Measurements from ENCODE around the gene ALKBH8. TPM values are rescaled to one million over a fixed set of nuclear protein-coding genes. Genes with fewer than 3 reads are reported as not detected.
"Not testable (repeated sequence)": the region's sequence is repeated elsewhere in the genome, so short reads cannot be mapped to it uniquely, and the experiment has no call there.

The ALKBH8 gene
- total and polyA plus RNA-seq, 7 donors = 1.2 to 11.1 (median 5.8) TPM

GRCh38 chr11:107477820-107478219, 87.7 kb downstream of the ALKBH8 start:
- H3K9me3 ChIP-seq = no peaks in the 10 kb centered on the region
- 43 to 70% methylated on average over 3 of the region's 3 CpGs for WGBS, 2 donors
- H3K27ac ChIP-seq = no peak overlapping the region
- H3K4me3 ChIP-seq = no peak overlapping the region
- TF ChIP-seq POLR2AphosphoS5 (IDR thresholded peaks at IDR 0.05) (no peak), CTCF (IDR thresholded peaks at IDR 0.05) (no peak), POLR2A (IDR thresholded peaks at IDR 0.05) (no peak), EP300 (IDR thresholded peaks at IDR 0.05) (no peak)
- H3K36me3 ChIP-seq = no peaks in the 10 kb centered on the region
- H3K27me3 ChIP-seq = no peaks in the 10 kb centered on the region
- no peak for DNase-seq
- intact Hi-C loops (cut with DNase I) = no loop called here
- H3K4me1 ChIP-seq = no peaks in the 10 kb centered on the region

GRCh38 chr11:107473792-107474191, 91.7 kb downstream of the ALKBH8 start:
- Histone ChIP-seq H3K36me3 (no peaks in the 10 kb centered on the region), H3K27ac (no peak overlapping the region), H3K4me3 (no peak overlapping the region), H3K4me1 (no peaks in the 10 kb centered on the region), H3K27me3 (no peaks in the 10 kb centered on the region), H3K9me3 (no peaks in the 10 kb centered on the region)
- TF ChIP-seq CTCF (IDR thresholded peaks at IDR 0.05) (no peak), POLR2A (IDR thresholded peaks at IDR 0.05) (no peak), EP300 (IDR thresholded peaks at IDR 0.05) (no peak), POLR2AphosphoS5 (IDR thresholded peaks at IDR 0.05) (no peak)
- no peak for DNase-seq
- intact Hi-C loops (cut with DNase I) = no loop called here
- 74 to 77% methylated on average over 3 of the region's 3 CpGs for WGBS, 2 donors

- no peak overlapping the region for H3K4me3 ChIP-seq
- intact Hi-C loops (cut with DNase I) = no loop called here
- DNase-seq = no peak
- no peaks in the 10 kb centered on the region for H3K36me3 ChIP-seq
- H3K27me3 ChIP-seq = no peaks in the 10 kb centered on the region
- H3K9me3 ChIP-seq = no peaks in the 10 kb centered on the region
- no peaks in the 10 kb centered on the region for H3K4me1 ChIP-seq
- 72 to 81% methylated on average over 1 of the region's 1 CpG for WGBS, 2 donors
- no peak overlapping the region for H3K27ac ChIP-seq
- no peak for TF ChIP-seq CTCF (IDR thresholded peaks at IDR 0.05)
- TF ChIP-seq POLR2AphosphoS5 (IDR thresholded peaks at IDR 0.05) = no peak
- no peak for TF ChIP-seq EP300 (IDR thresholded peaks at IDR 0.05)
- no peak for TF ChIP-seq POLR2A (IDR thresholded peaks at IDR 0.05)
Observed at GRCh38 chr11:107472966-107473365, 92.6 kb downstream of the ALKBH8 start.

- no peak overlapping the region for H3K4me3 ChIP-seq
- H3K27ac ChIP-seq = no peak overlapping the region
- DNase-seq = no peak
- H3K4me1 ChIP-seq = no peaks in the 10 kb centered on the region
- TF ChIP-seq POLR2A (IDR thresholded peaks at IDR 0.05) (no peak), CTCF (IDR thresholded peaks at IDR 0.05) (no peak), EP300 (IDR thresholded peaks at IDR 0.05) (no peak), POLR2AphosphoS5 (IDR thresholded peaks at IDR 0.05) (no peak)
- no peaks in the 10 kb centered on the region for H3K36me3 ChIP-seq
- H3K27me3 ChIP-seq = peaks cover 0 to 7% (median 0%) of the 10 kb centered on the region in 3 donors
- WGBS, 2 donors = 55 to 57% methylated on average over 3 of the region's 3 CpGs
- intact Hi-C loops (cut with DNase I) = no loop called here
- peaks cover 0 to 2% (median 0%) of the 10 kb centered on the region in 4 donors for H3K9me3 ChIP-seq
Observed at GRCh38 chr11:107468596-107468995, 96.9 kb downstream of the ALKBH8 start.

- no peak for DNase-seq
- peaks cover 0 to 3% (median 0%) of the 10 kb centered on the region in 4 donors for H3K9me3 ChIP-seq
Observed at GRCh38 chr11:107467696-107468095, 97.8 kb downstream of the ALKBH8 start.

GRCh38 chr11:107466275-107466866, 99.2 kb downstream of the ALKBH8 start:
- H3K4me3 ChIP-seq; intact Hi-C loops (cut with DNase I); H3K4me1 ChIP-seq; DNase-seq; H3K36me3 ChIP-seq; H3K27ac ChIP-seq; H3K27me3 ChIP-seq; H3K9me3 ChIP-seq: not testable (repeated sequence)
- 85 to 88% methylated on average over 10 of the region's 10 CpGs for WGBS, 2 donors

More at GRCh38 chr11:107467696-107468095, 97.8 kb downstream of the ALKBH8 start:
- H3K27ac ChIP-seq = no peak overlapping the region
- H3K27me3 ChIP-seq = peaks cover 0 to 7% (median 0%) of the 10 kb centered on the region in 3 donors
- no peak for TF ChIP-seq EP300 (IDR thresholded peaks at IDR 0.05)
- TF ChIP-seq POLR2A (IDR thresholded peaks at IDR 0.05) = no peak
- no peak for TF ChIP-seq POLR2AphosphoS5 (IDR thresholded peaks at IDR 0.05)
- TF ChIP-seq CTCF (IDR thresholded peaks at IDR 0.05) = no peak
- no peaks in the 10 kb centered on the region for H3K36me3 ChIP-seq
- WGBS, 2 donors = 15 to 56% methylated on average over 1 of the region's 1 CpG
- no peaks in the 10 kb centered on the region for H3K4me1 ChIP-seq
- intact Hi-C loops (cut with DNase I) = no loop called here
- no peak overlapping the region for H3K4me3 ChIP-seq

All from sigmoid colon (tissue), 7 donors.